Activated T-cell treated with anti-CD3 and anti-CD28 coated beads, Interleukin-2, amount 50 U/mL, for 48 hours (primary cell): ENCODE data around the gene ACTR3C.

Experiments used
- DNase-seq, 2 experiments: peaks; one replicate each; pipeline ENCODE4 v3.0.0-alpha.2; 2020

Gene ACTR3C

GRCh38 chr7:150322833-150323681, at the start of gene ACTR3C, which contains the start of gene LRRC61:
Gene ACTR3C (minus strand): TSS chr7:150323545. CDS start chr7:150295296, 28,249 bp downstream.
Gene LRRC61 (plus strand): TSS chr7:150323355. CDS start chr7:150336862, 13,507 bp downstream.
- DNase-seq, result peak; percentile 76 to 81

- no peak for DNase-seq
Observed at GRCh38 chr7:150372271-150373048, 49.1 kb upstream of the ACTR3C start.

DNA sequence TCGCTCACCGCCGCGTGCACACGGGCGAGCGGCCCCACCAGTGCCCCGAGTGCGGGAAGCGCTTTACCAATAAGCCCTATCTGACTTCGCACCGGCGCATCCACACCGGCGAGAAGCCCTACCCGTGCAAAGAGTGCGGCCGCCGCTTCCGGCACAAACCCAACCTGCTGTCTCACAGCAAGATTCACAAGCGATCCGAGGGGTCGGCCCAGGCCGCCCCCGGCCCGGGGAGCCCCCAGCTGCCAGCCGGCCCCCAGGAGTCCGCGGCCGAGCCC, 48.6 kb upstream of the ACTR3C start:
- no peak for DNase-seq

DNA sequence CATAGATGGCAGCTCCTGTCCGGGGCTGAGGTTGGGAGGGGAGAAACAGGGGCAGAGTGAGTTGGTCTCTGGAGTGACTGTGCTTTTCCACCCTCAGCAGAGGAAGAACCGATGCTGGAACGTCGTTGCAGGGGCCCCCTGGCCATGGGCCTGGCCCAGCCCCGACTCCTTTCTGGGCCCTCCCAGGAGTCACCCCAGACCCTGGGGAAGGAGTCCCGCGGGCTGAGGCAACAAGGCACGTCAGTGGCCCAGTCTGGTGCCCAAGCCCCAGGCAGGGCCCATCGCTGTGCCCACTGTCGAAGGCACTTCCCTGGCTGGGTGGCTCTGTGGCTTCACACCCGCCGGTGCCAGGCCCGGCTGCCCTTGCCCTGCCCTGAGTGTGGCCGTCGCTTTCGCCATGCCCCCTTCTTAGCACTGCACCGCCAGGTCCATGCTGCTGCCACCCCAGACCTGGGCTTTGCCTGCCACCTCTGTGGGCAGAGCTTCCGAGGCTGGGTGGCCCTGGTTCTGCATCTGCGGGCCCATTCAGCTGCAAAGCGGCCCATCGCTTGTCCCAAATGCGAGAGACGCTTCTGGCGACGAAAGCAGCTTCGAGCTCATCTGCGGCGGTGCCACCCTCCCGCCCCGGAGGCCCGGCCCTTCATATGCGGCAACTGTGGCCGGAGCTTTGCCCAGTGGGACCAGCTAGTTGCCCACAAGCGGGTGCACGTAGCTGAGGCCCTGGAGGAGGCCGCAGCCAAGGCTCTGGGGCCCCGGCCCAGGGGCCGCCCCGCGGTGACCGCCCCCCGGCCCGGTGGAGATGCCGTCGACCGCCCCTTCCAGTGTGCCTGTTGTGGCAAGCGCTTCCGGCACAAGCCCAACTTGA, 48.0 kb upstream of the ACTR3C start:
- DNase-seq, result no peak

DNA sequence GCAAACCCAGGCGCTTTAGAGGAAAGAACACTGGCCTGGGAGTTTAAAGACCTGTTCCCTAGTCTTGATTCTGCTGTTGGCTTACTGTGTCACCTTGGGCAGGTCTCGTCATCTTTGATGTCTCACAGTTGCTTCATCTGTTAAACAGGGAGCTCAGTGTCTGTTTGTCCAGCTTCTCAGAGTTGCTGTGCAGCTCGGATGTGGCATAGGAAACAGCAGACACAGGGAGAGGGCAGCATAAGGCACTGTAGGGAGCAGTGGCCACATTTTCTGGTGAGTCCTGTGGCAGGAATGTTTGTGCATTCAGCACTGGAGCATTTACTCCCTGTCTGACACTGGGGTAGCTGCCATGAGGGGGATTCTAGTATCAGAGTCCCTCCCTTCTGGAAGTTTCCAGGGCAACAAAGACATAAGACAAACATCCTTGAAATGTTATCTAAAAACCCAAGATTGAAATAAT, 47.3 kb upstream of the ACTR3C start:
- no peak for DNase-seq

DNA sequence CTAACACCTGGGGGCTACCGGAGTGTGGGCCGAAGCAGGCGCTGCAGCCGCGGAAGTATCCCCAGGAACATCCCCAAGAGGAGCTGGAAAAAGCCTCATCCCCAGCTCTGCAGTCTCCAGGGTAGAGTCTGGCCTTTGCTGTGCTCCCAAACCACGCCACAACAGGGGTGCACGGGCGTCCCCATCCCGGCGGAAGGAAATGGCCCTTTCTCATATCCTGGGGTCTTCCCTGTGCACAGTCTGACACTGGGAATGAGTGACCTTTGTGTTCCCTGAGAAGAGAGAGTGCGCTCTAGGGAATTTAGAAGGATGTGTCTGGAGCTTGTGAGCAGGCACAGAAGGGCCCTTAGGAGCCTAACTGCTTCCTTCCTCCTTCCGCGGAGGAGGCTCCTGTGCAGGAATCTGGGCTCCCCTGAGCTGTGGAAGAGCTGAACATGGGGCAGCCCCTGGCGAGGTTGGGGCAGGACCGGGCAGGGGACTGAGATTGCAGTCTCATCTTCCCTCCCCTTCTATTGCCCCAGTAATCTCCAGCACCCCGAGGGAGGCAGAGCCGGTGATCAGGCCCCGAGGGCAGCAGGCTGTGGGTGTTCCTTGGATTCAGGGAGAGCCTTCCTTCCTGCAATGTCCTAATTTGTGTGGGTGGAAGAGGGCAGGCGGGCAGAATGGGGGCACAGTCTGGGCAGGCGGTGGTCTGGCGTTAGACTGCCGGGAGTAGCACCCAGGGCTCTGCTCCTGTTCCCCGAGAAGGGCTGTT, 46.6 kb upstream of the ACTR3C start:
- no peak for DNase-seq

DNA sequence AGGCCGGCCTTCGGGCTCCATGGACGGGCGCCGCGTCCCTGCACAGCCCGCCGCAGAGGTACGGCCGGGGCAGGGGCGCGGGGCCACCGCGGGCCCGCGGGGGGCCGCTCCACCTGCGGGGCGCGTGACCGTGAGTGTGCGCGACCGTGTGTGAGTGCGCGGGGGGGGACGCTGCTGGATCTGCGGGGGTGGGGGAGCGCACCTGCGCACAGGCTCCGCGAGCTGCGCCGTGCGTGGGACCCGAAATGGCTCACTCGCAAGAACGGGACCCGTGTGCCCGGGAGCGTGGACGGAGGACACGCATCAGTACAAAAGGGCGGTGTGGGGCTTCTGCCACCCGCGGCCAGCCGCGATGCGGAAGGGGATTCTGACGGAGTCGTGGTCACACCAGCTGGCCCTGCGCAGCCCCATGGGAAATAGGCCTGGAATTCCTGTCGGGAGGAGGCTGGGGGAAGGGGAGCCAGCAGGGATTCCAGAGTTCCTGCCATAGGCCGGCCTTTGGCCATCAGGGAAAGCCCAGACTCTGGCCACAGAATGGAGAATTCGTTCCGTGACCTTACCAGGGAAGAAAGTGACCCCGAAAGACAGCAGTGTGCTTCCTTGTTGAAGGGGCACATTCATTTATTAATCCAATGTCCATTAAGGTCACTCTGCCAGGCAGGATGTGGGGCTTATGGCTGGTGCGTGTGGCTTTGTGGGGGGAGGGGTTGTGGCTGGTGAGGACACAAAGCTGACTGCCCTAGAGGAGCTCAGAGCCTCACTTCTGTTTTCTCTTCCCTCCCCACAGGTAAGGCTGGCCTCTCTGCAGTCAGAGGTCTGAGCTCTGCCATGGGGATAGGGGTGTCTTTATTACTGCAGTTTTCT, 45.8 kb upstream of the ACTR3C start:
- peak; percentile 51 to 56 for DNase-seq

DNA sequence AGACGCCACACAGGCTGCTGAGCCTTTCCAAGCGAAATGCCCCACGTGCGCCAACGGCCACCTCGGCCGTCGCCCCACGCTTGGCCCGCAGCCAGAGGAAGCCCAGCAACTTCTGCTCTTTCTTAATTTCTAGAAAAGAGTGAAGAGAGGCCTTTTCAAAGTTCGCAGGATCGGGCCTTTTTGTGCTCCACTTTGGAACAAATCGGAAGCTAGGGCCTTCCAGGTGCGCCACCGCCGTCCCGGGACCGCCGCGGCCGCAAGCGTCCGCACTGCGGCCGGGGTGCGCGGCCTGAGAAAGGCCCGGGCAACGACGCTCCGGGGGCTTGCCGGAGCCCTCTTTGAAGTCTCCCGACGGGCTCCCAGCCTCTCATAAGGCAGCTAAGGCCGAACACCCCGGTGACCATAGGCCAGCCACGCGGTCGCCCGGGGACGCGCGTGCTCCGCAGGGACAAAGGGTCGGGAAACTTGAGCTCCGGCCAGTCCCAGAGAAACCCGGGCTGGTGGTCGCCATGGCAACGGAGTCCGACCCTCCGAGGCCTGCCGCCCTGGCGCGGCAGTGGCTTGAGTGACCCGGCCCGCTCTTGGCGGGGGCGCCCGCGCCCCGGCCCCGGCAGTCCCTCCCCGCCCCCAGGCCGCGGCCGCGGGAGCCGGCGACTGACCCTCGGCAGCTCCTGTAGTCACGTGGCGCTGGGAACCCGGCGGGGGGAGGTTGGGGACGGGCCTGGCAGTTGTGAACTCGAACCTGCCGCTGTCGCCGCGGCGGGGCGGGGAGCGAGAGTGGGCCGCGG, 44.9 kb upstream of the ACTR3C start, which contains the start of gene REPIN1:
TSS of gene REPIN1 (plus strand) at position 727 of the 788 bp plus-strand sequence. CDS start 890 bp downstream, outside the sequence.
- DNase-seq, result peak; percentile 86 to 88

DNA sequence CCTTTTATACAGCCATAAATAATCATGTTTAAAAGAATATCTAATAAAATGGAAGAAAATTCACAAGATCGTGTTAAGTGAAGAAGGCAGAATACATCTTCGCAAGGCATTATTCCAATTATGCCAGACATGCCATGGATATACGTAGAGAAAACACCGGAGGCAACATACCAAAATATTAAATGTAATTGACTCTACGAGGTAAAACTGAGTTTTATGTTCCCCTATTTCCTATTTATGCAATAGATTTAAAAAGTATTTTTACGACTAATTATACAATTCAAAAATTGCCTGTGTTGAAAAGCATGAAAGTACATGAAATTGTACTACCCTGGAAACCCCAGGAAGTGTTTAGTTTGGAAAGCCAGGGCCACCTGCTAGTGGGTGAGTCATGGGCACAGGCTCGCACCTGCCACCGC, 44.3 kb upstream of the ACTR3C start:
- no peak for DNase-seq

DNA sequence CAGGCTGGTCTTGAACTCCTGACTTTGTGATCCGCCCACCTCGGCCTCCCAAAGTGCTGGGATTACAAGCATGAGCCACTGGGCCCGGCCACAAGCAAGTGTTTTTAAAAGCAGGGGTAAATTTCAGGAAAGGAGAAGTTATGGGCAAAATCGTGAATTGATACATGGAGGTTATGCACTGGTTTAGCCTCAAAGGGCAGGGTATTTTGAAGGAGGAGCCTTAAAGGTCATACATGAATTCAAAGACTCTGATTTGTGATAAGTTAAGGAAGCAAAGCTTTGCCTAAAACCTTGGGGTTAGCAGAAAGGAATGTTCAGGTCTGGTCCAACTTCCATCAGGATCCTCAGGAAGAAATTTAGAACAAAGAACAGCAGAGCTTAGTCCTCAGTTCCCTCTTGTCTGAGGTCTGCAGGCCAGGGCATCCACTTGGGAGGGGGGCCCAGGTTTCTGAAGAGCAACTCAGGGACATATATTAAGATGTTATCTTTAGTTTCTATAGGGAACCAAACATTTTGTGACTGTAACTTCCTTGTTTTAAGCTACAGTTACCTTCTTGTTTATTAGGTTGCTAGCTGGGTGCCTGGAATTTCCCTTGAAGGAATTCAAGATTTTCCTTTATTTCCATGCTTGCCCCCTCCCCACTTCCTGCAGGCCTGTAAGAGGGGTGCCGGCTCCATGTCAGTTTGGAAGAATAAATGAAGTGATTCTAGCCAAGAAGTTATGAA, 42.5 kb upstream of the ACTR3C start:
- DNase-seq, result no peak

GRCh38 chr7:150365194-150365593, 41.8 kb upstream of the ACTR3C start:
- DNase-seq, result no peak

- DNase-seq, result no peak
Observed at GRCh38 chr7:150363872-150364271, 40.5 kb upstream of the ACTR3C start.

GRCh38 chr7:150363370-150363769, 40.0 kb upstream of the ACTR3C start:
- no peak for DNase-seq

DNA sequence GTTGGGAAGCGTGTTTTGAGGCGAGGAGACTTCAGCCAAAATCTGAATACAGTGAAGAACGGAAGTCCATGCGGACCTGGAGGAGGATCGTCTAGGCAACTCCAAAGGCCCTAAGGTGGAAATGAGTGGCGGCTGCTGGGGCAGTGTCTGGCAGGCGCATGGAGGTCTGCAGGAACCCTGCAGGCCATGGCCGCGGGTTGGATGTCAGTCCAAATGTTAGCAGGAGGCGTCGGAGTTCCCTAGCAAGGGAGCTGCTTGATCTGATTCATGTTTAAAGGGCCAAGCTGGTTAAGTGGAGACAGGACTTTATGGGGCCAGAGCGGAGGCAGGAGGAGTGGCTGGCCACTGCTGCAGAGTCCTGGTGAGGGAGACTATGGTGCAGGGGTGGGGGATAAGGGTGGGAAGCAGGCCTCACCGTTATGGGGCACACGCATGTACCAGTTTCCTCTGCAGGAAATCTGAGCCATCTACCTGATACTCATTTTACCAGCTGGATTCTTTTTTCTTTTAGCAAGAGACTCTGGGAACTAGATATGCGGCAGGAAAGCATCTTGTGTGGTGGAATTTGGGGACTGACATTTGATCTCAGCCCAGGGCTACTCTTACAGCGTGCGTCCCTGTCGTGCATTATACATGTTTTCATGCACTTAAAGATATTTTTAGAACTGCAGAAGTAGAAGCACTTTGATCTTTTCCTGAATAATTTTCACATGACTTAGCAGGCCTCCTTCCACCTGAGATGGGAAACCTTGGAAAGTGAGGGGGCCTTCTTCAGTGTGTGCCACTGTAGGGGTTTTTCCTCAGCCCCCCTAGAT, 38.7 kb upstream of the ACTR3C start:
- no peak for DNase-seq

DNA sequence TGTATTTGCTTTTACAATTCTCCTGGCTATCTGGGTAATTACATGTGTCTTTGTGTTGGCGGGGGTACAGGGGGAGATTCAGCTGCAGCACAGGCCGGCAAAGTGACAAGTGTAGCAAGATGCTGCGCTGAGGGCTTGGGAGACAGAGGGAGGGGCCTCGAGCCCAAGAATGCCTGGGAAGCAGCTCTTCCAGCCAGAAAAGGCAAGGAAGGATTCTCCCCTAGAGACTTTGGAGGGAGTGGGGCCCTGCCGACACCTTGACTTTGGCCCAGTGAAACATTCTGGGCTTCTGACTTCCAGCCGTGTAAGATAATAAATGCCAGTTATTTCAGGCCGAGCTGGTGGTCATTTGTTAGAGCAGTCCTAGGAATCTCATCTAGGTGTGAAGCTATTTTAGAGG, 38.1 kb upstream of the ACTR3C start:
- no peak for DNase-seq

DNA sequence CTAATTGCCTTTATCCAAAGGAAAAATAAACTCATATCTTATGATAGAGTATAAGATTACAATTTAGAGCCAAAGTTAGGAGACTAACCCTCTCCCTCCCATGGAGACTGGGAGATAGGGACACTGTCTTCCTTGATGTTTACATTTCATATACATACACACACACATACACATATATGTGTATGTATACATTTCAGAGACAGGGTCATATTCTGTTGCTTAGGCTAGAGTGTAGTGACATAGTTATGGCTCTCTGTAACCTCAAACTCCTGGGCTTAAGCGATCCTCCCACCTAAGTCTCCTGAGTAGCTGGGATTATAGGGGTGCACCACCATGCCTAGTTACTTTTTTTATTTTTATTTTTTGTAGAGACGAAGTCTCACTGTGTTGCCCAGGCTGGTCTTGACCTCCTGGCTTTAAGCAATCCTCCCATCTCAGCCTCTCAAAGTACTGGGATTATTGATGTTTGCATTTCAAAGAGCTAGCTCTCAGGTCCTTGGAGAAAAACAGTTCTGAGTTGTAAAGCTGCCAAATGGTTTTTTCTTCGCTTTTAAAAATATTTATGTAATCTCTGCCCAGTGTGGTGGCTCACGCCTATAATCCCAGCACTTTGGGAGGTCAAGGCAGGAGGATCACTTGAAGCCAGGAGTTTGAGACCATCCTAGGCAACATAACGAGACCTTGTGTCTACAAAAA, 37.2 kb upstream of the ACTR3C start:
- no peak for DNase-seq

- DNase-seq, result no peak
Observed at GRCh38 chr7:150359622-150360362, 36.4 kb upstream of the ACTR3C start.
